Right hindlimb (tissue), 1 donor: ENCODE data around the gene GRAP2.

ENCODE experiments used
- DNase-seq: peaks from one replicate; pipeline ENCODE4 v3.0.0-alpha.2; 2018

Gene GRAP2

DNA sequence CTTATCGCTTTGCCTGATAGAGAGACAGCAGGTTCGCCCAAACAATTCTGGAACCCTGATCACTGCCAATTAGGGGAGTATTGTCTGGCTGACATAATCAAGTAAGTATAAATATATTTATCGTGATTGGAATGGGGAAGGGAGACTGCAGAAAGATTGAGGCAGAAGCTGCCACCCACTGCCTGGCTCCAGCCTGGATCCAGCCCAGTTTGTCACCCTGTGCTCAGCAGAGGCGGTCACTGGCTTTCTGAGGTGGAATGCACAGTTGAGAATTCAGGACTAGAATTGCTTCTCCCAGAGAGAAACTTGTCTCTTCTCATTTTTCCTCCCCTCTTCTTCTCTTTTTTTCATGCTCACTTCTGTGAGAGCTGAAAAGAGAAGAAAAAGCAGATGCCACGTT is 25.9 kb downstream of the GRAP2 start:
- DNase-seq, result no peak

DNA sequence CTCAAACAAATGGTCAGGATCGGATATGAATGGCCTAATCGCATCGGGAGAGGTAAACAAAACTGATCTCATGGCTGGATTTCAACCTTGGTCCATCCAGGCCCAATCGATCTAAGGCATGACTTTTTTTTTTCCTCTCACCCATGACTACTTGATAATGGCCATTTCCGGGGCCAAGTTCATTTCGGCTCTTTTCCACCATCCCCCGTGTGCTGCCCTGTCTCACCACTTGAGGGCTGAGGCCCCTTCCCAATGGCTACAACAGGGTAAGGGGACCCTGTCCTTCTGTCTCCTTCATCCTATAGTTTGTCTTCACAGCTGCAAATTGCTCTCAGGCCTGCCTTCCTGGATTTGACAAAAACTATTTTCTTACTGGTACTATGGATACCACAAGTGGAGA is 26.7 kb downstream of the GRAP2 start:
- no peak for DNase-seq

DNA sequence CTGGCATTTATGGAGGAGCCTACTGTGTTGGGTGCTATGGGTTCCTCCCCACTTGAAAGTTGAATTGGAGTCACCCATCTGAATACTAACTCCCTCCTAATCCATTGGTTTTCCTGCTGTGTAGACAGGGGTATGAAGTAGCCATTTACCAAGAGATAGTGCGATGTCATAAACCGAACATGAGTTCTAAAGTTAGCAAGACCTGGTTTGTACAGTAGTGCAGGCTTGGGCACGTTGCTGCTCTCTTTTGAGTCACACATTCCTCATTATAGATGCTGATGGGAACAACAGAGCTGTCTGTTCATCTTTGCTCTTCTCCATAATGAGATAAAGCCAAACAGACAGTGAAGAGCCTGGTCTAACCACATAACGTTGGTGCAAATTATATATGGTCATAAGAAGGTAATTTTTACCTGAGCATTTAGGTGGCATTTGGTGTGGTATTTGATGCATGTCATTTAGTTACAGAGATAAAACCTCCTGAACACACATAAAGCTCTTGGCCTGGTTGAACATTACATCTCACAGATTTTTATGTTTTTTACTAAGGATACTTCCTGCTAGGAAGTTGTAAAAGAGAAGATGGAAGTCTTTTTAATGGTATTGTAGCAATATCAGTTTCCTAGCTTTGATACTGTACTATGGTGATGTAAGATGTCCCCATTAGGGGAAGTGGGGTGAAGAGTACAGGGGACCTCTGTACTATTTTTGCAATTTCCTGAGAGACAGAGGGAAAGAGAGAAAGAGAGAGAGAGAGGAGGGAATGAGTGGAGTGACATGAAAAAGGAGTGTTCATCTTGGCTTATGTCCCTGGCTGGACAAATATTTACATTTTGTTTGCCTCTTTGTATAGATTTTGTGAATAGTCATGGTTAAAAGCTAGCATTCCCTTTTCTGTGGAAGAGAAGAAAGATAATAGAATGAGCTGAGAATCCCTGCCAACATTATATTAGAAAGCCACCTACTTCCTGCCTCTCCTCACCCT is 27.9 kb downstream of the GRAP2 start:
- no peak for DNase-seq

DNA sequence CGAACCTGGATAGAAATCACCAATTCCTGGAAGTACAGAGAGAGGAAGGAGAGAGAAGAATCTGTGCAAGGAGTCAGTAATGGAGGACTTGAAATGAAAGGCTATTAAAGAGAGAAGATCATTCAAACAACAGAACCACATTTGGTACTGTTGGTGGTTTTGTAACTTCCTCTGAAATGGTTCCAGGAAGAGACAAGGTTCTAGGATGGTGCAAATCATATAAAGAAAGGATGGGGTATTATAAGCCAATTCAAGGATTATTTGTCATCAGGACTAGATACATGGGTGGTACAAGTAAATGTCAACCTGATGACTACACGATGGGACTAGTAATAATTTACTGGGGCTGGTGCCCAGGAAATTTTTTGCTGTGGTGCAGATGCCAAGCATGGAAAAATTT is 30.4 kb downstream of the GRAP2 start:
- no peak for DNase-seq

DNA sequence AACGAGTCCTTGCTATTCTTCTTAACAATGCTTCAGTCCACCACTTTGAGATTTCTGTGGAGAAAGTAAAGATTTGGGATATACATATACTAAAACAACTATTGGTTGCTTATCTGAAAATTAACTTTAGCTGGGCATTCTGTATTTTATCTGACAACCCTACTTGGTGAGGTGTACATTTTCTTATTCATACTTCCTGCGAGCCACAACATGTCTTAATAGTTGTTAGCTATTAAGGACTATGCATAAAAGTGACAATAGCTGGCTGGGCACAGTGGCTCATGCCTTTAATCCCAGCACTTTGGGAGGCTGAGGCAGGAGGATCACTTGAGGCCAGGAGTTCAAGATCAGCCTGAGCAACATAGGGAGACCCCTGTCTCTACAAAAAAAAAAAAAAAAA is 31.3 kb downstream of the GRAP2 start:
- no peak for DNase-seq

DNA sequence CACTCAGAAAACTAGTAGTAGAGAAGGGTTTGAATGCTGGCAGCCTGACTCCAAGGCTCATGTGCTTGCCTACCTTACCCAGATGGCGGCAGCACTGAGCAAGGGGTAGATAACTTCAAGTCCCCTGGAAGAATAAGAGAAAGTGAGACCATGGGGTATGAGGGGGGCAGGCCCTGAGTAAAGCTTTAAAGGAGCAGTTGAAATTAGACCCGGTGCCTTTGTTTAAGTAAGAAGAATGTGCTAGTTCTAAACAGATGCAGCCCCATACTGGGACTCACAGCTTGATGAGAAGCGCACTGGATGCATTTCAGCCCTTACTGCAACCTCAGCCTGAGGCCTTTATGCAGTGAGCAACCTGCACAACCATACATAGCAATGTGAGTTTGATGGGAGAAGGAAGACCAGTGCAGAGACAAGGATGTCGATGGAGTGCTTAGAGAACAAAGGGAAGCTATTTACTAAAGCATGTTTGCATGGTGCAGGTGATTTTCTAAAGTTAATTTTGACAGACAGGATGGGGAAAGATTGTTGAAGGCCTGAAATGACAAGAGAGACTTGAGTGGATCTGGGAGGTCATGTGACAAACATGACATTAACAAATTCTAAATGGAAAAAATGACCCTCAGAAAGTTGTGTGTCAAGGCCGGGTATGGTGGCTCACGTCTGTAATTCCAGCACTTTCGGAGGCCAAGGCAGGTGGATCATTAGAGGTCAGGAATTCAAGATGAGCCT is 32.2 kb downstream of the GRAP2 start:
- no peak for DNase-seq

DNA sequence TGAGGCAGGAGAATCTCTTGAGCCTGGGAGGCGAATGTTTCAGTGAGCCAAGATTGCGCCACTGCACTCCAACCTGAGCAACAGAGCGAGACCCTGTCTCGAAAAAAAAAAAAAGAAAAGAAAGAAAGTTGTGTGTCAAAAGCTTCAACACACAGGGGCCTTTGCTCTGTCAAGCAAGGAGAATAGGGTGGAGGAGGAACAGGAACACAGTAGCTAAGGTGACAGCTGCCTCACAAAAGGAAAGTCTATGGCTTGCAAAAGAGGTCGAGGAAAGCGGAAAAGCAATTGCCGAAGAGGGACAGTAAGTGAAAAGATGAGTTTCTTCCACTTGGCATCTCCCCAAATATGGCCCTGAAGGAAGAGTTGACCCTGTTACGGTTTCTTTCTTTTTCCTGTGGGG is 32.9 kb downstream of the GRAP2 start:
- no peak for DNase-seq

DNA sequence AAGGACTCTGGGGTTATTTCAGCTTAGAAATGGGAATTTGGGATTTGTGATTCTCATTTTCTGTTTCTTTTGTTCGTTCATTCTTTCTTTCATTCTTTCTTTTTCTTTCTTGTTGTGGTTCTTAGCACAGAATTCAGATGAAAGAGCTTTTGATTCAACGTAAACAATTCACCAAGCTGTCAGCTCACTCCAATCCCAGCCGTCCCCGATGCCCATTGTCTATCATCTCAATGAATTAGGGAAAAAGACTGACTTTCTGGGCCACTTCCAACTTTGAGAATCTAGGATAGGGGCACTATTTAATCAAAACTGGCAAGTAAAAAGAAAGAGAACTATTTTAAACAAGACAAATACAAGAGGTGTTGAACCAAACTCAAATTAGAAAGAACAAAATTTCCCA is 34.2 kb downstream of the GRAP2 start:
- DNase-seq, result no peak

DNA sequence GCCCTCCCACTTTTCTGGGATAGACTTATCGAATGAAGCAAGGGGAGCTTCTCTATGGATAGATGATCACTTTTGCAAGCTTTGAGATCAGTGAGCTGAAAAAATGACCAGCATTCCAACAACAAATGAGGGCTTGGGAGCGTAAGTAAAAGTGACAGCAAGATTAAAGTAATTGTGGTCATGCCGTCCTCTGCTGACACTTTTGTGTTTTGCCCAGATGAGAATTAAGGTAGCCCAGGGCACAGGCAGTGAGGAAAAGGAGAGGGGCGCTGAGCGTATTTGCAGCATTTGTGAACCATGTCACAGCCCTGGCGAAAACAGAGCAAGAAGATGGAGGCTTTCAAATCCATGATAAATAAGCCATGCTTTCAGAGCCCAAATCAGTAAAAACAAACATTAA is 34.7 kb downstream of the GRAP2 start:
- no peak for DNase-seq

DNA sequence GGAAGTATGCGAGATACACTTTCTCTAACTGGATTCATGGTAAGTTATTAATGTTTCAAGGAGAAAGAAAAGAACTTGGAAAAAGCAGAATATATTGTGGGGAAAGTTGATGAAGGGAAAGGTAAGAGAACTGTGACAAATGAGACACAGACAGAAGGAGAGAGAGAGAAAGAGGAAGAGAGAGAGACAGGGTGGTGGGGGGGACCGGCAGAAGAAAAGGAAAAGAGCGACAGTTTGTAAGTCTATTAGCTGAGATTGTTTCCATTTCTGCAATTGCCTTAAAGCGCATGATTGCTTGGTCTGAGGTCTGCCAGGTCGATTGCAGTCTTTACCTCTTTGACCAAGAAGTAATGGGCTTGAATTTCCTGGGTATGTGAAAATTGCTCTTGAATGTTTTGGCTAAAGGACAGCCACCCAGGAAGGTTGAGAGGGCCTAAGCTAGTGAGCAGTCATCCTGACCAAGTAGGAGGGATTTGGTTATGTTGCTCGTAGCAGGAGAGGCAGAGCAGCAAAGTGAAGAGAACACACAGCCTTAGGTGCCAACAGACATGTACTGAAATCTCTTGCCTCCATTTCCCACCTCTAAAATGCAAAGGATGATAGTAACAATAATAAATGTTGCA is 35.8 kb downstream of the GRAP2 start:
- no peak for DNase-seq

DNA sequence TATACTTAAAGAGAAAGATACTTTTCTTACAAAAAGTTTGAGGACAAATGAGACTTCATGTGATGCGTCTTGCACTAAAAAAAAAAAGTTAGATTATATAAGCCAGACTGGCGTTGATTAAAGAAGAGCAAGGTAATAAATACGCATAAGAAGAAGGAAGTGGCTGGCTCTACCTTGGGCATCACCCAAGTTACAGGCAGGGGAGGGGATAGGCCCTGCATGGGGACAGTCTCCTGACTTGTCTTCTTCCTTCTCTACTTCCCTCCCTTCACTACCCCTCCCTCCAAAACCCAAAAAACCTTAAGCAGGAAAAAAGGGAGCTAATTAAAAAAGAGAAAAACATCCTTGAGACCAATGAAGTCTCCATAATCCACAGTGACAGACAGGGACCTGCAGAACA is 37.0 kb downstream of the GRAP2 start:
- no peak for DNase-seq

DNA sequence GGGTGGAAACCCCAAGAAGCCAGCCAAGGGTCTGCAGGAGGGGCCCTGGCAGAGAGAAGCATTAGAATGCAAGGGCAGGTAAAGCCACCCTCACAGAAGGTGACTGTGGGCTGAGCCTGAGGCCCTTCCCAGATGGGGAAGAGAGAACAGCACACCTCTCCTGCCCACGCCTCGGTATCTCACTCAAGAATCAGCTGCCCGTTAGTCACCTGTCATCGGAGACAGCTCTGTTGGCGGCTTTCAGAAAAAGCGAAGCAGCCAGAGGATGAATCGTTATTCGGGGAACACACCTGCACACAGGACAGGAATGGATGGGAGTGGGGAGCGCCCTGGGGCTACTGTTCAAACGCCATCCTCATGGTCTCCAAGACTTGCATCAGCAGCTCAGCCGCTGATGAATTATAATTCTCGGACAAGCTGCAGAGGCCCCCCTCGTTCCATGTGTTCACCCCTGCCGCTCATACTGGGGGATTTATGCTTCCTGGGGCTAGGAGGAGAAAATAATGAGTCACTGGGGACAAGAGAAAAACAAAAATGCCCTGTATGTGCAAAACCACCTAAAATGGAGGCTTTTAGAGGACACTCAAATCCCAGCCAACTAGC is 37.7 kb downstream of the GRAP2 start:
- no peak for DNase-seq

DNA sequence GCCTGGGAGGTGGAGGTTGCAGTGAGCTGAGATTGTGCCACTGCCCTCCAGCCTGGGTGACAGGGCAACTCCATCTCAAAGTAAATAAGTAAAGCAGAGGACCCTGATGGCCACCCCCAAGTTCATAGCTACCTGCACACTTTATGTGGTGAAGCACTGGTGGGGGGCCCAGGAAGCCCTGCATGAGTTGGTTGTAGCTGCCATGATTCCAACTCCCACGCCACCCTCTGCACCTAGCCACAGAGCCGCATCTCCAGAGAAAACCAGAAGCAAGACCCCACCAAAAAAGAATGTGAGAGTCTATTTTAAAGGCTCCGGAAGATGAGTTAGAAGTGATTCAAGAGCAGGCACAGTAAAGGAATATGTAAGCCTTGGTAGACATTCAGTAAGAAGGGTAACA is 38.9 kb downstream of the GRAP2 start:
- DNase-seq, result no peak

DNA sequence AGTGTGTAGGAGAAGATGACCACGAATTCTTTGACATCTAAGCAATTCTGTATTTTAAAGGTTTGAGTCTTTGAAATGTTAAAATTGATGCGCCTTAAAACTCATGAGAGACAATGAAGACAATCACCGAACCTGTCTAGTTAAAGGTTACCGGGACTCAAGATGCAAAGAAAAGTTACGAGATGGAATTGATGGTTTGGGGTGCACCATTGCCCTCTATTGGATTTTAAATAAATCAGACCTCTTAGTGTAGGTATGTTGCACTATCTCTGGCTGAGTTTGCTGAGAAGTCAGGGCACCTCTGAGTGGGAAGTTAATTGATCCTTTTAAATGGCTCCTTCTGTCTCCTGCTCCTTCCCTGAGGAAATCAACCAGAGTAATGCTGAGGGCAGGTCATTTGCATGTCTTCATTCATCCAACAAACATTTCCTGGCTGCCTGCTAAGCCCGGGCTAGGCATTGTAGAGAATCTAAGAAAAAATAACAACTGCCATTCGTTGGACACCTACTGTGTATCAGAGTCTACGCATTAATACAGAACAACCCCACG is 39.9 kb downstream of the GRAP2 start:
- no peak for DNase-seq

DNA sequence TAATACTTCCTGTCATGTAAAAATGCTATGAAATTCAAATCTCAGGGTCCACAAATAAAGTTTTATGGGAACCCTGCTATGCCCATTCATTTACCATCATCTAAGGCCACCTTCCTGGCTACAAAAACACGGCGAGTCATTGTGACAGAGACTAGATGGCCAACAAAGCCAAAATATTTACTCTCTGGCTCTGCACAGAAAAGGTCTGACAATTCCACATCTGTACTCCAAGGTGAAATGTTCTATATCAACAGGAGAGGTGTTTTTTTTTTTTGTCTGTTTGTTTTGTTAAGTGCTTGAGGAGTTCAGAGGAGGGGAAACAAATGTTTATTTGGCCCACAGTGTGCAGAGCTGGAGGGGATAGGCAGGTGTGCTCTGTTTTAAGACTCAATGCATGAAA is 40.7 kb downstream of the GRAP2 start:
- DNase-seq, result no peak

DNA sequence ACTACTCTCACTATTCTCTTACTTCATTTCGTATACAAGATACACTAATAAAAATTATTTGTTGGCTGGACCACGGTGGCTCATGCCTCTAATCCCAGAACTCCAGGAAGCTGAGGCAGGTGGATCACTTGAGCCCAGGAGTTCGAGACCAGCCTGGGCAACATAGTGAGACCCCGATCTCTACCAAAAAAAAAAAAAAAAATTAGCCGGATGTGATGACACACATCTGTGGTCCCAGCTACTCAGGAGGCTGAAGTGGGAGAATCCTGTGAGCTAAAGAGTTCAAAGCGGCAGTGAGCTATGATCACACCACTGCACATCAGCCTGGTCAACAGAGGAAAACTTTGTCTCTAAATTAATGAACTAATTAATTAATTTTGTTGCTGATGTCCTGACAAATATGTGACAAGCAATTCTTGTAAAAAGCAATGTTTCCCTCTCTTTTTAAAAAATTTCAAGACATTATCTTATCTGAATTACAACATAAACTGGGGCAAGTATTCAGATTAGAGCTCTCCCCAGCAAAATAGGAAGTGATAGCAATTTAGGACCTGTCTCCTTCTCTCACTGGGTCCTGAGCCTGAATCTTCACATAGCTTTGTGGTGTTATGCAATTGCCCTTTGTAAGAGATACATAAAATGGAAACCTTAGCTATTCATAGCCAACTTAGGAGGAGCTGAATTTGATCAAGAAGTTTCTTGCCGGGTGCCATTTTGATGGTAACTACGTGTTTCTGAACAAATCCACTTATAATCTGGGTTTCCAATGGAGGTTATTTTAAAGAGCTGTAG is 41.8 kb downstream of the GRAP2 start:
- DNase-seq, result no peak

DNA sequence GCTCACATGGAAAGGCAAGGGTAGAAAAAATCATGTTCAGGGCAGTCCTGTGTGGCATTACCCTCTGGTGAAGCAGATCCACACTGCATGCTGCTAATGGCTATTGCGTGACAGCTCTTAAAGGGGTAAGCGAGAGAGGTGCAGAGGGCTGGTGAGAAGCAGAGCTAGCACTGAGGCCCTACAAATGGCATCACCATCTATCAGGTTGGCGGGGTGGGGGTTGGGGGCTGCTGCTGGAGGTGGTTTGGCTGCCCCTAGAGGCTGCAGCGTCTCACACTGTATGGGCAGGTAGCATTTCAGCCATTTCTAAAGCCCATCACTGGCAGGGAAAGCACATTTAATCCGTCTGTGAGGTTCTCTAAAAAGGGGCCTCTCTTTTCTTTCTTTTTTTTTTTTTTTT is 42.5 kb downstream of the GRAP2 start:
- no peak for DNase-seq

DNA sequence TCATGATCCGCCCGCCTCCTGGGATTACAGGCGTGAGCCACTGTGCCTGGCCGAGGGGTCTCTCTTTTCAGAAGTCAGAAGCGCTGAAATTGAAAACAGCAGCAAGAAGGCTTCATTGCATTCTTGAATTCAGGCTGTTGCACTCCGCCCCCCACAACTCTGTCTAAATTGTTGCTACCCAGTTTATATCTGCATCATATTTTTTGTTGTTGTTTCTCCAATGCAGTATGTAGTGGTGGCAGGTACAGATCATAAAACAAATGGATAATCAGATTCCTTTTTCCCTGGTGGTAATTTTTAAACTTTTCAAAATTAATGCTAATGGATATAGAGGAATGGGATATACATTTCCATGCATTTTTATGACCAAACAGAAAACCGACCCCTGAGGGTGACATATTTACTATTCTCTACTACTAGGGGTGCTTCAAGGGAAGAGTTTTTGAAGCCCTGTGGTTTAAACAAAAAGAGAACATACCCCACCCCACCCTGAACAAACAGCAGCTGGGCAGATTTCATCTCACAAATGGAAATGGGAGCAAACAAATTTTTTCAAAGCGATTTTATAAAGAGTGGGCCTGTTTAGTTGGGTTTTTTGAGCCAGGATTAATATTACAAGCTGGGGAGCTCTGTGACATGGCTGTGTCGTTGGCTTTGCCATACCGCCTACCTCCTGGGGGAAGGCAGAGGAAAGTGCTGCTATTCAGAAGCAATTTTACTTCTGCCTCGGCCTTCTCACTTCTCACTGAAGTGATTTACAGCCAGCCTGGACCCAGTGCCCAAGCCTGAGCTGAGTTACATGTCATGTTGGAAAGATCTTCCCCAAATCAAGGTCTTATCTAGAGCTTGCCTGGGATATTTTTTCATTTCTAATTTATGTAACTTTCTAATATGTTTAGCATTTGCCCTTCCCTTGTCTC is 43.3 kb downstream of the GRAP2 start:
- DNase-seq, result no peak

DNA sequence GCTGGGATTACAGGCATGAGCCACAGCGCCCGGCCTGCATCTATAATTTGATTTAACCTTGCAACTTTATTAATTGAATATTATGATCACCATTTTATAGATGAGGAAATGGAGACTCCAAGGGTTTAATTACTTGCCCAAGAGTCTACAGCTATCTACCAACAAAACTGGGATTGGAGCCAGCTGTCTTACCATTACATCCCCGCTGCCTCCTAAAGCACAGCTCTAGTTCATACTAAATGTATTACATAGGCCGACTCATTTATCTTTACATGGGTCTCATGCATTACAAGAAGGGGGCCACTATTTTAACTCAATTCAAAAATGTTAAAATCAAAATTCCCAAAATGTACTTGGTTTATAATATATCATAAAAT is 45.2 kb downstream of the GRAP2 start:
- no peak for DNase-seq

DNA sequence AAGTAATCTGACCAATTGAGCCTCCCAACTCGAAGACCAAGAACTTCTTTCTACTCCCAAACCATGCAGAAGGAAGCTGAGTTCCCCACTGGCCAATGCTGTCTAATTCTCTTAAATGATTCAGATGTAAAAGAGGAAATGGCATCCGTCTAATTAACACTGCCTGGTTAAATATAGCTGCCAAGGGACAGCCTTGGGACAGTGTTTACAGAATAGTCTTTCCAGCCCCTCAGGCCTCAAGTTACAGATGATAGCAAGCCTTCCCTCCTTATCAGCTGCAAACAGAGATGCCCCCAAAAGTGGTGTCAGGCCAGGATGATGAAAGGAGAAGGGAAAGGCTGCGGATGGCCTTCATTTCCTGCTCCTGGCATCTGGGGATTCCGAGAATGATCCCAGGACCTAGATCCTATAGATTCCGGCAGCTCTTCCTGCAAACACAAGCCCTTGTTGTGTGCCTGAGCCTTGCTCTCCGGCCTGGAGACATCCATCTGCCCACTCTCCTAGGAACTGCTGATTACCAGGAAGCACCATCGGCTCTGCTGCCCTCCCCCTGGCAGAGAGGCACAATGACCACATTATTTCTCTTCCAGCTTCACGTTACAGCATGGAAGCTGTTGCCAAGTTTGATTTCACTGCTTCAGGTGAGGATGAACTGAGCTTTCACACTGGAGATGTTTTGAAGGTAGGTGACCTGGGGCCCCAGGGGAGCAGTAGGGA is 45.8 kb downstream of the GRAP2 start:
- DNase-seq, result no peak
